ENCODE data around the gene PCGF2.

- no peak for TF ChIP-seq CSDC2 (CRISPR knock-in tag; IDR thresholded peaks at IDR 0.05)
- TF ChIP-seq ESRRG (CRISPR knock-in tag; IDR thresholded peaks at IDR 0.05): no peak
- TF ChIP-seq ZNF565 (CRISPR knock-in tag; conservative IDR thresholded peaks at IDR 0.05; ENCODE audit: low read depth): no peak
- no peak for TF ChIP-seq ARNTL (CRISPR knock-in tag; IDR thresholded peaks at IDR 0.05; ENCODE audit: borderline replicate concordance, low read depth)
- TF ChIP-seq CREB5 (CRISPR knock-in tag; IDR thresholded peaks at IDR 0.05; ENCODE audit: low read depth): no peak
- TF ChIP-seq ZFP30 (CRISPR knock-in tag; IDR thresholded peaks at IDR 0.05): no peak
- TF ChIP-seq GLIS3 (CRISPR knock-in tag; IDR thresholded peaks at IDR 0.05): no peak
- no peak for TF ChIP-seq TSHZ2 (CRISPR knock-in tag; IDR thresholded peaks at IDR 0.05)
These were observed 30.9 kb downstream of the PCGF2 start for GRCh38 chr17:38717139-38717745.

Data from SK-N-SH treated with all-trans-retinoic acid at 6 μM for 48 hours (cell line).